Endometrium (tissue), 2 donors: Measurements from ENCODE around the gene GJB5.
"Not testable (repeated sequence)": the region's sequence is repeated elsewhere in the genome, so short reads cannot be mapped to it uniquely, and the experiment has no call there.

Experiments used
- FAIRE-seq: peaks from 2 replicates; lab custom pipeline; 2012; peaks lifted over from hg19 to GRCh38; lab: Jason Lieb, UNC
- donor health status: control.
- donor health status: control.

Gene GJB5

GRCh38 chr1:34745666-34746065, 9.2 kb upstream of the GJB5 start:
- no peak for FAIRE-seq

GRCh38 chr1:34746101-34746500, 8.7 kb upstream of the GJB5 start:
- no peak for FAIRE-seq

- FAIRE-seq: no peak
Observed at GRCh38 chr1:34746785-34747637, 7.8 kb upstream of the GJB5 start.

GRCh38 chr1:34747638-34747941, 7.3 kb upstream of the GJB5 start:
- no peak for FAIRE-seq

GRCh38 chr1:34749992-34750391, 4.9 kb upstream of the GJB5 start:
- FAIRE-seq: no peak

GRCh38 chr1:34750610-34751009, 4.2 kb upstream of the GJB5 start:
- FAIRE-seq: no peak

GRCh38 chr1:34753163-34753562, 1.7 kb upstream of the GJB5 start:
- FAIRE-seq: no peak

GRCh38 chr1:34755961-34756360, 1.1 kb downstream of the GJB5 start:
- no peak for FAIRE-seq

GRCh38 chr1:34757386-34757785, 2.5 kb downstream of the GJB5 start:
- FAIRE-seq: no peak

GRCh38 chr1:34758751-34759150, 3.9 kb downstream of the GJB5 start:
- FAIRE-seq: no peak

- no peak for FAIRE-seq
Observed at GRCh38 chr1:34759503-34760357, 4.9 kb downstream of the GJB5 start, which contains the start of gene GJB4. TSS of gene GJB4 (plus strand) at chr1:34759740. CDS start at chr1:34761255, 1,515 bp downstream.

- FAIRE-seq: no peak
Observed at GRCh38 chr1:34761176-34761761, 6.4 kb downstream of the GJB5 start.

GRCh38 chr1:34761776-34762307, 7.0 kb downstream of the GJB5 start:
- FAIRE-seq: no peak

GRCh38 chr1:34762474-34763141, 7.8 kb downstream of the GJB5 start:
- FAIRE-seq: no peak

GRCh38 chr1:34763142-34763781, 8.4 kb downstream of the GJB5 start:
- FAIRE-seq: no peak

GRCh38 chr1:34768856-34769255, 14.0 kb downstream of the GJB5 start:
- FAIRE-seq: no peak

GRCh38 chr1:34770891-34771504, 16.2 kb downstream of the GJB5 start:
- FAIRE-seq: no peak

- FAIRE-seq: no peak
Observed at GRCh38 chr1:34771573-34772371, 16.9 kb downstream of the GJB5 start.

GRCh38 chr1:34773114-34773513, 18.3 kb downstream of the GJB5 start:
- FAIRE-seq: not testable (repeated sequence)

GRCh38 chr1:34774957-34775356, 20.1 kb downstream of the GJB5 start:
- no peak for FAIRE-seq
